WTC11 (cell line): ENCODE results near the gene ACACA. TPM values are rescaled to one million over a fixed set of nuclear protein-coding genes. Genes with fewer than 3 reads are reported as not detected.
A peak's percentile ranks its signal among the peaks of the same experiment; 100 is the strongest.

Source experiments
- ATAC-seq: fragments of 200-7000 bp; cut with Tn5 transposase; 2 replicates; pipeline ENCODE4 v1.10.0; 2021; ENCODE audit warnings: mild to moderate bottlenecking, moderate library complexity
- CTCF ChIA-PET: fragments of 300-600 bp; sonication (Branson Sonifier 250); formaldehyde crosslinking; loops from one replicate; lab custom pipeline; 2021; ENCODE audit warnings: antibody characterized with exemption; lab: Charles Lee
- POLR2A ChIA-PET: fragments of 350-600 bp; sonication (Branson Sonifier 250); formaldehyde crosslinking; loops from one replicate; lab custom pipeline; 2021; ENCODE audit warnings: antibody characterized with exemption; lab: Charles Lee
- DNase-seq: peaks from one replicate; pipeline ENCODE4 v3.0.0; 2021; ENCODE audit warnings: low spot score
- H3K27ac Mint-ChIP-seq: 2 replicates; pipeline ENCODE4 v1.8.0; 2021; ENCODE audit warnings: mixed read lengths
- H3K27me3 Mint-ChIP-seq: 2 replicates; pipeline ENCODE4 v1.8.0; 2021; ENCODE audit warnings: low read depth, mild to moderate bottlenecking, moderate library complexity, mixed read lengths
- H3K36me3 Mint-ChIP-seq: 2 replicates; pipeline ENCODE4 v1.8.0; 2021; ENCODE audit warnings: mixed read lengths
- H3K4me1 Mint-ChIP-seq: 2 replicates; pipeline ENCODE4 v1.8.0; 2022; ENCODE audit warnings: mixed read lengths
- H3K4me3 Mint-ChIP-seq: 2 replicates; pipeline ENCODE4 v1.8.0; 2021; ENCODE audit warnings: mild to moderate bottlenecking, moderate library complexity, mixed read lengths
- H3K9me3 Mint-ChIP-seq: 2 replicates; pipeline ENCODE4 v1.8.0; 2021; ENCODE audit warnings: mixed read lengths
- ARID4B ChIP-seq: sonication (generic); formaldehyde crosslinking; IDR thresholded peaks from 2 replicates; pipeline ENCODE4 v1.8.0; 2023; ENCODE audit warnings: missing genetic modification reagents, mild to moderate bottlenecking, borderline replicate concordance
- CREM ChIP-seq: sonication (generic); formaldehyde crosslinking; IDR thresholded peaks from 2 replicates; pipeline ENCODE4 v1.8.1; 2022; ENCODE audit warnings: mild to moderate bottlenecking, missing genetic modification reagents, moderate library complexity
- GRHL2 ChIP-seq: fragments of 250-450 bp; sonication (Bioruptor Pico); IDR thresholded peaks from 2 replicates; pipeline ENCODE4 v1.8.0; 2022; ENCODE audit warnings: mild to moderate bottlenecking, moderate library complexity; ENCODE audit not compliant: insufficient replicate concordance, severe bottlenecking
- RELA ChIP-seq: sonication (generic); formaldehyde crosslinking; IDR thresholded peaks from 2 replicates; pipeline ENCODE4 v1.8.1; 2022; ENCODE audit warnings: missing genetic modification reagents, mild to moderate bottlenecking, borderline replicate concordance
- SP1 ChIP-seq: sonication (generic); formaldehyde crosslinking; conservative IDR thresholded peaks from 2 replicates; pipeline ENCODE4 v1.8.1; 2022; ENCODE audit warnings: missing genetic modification reagents
- TCF7 ChIP-seq: sonication (generic); formaldehyde crosslinking; IDR thresholded peaks from 2 replicates; pipeline ENCODE4 v1.8.0; 2022; ENCODE audit warnings: mild to moderate bottlenecking, low read depth, missing genetic modification reagents, moderate library complexity
- ZNF232 ChIP-seq: sonication (generic); formaldehyde crosslinking; IDR thresholded peaks from 2 replicates; pipeline ENCODE4 v1.8.0; 2022; ENCODE audit warnings: mild to moderate bottlenecking, missing genetic modification reagents
- ZNF512 ChIP-seq: sonication (generic); formaldehyde crosslinking; IDR thresholded peaks from 2 replicates; pipeline ENCODE4 v1.8.1; 2022; ENCODE audit warnings: missing genetic modification reagents, borderline replicate concordance
- ZSCAN18 ChIP-seq: fragments of 250-450 bp; sonication (Bioruptor Pico); IDR thresholded peaks from 2 replicates; pipeline ENCODE4 v2.1.2; 2022; ENCODE audit warnings: mild to moderate bottlenecking, moderate library complexity
- total RNA-seq: library from RNA; stranded (reverse); gene quantifications from 3 replicates; pipeline ENCODE4 v1.2.3, GENCODE V29; 2021
- TF ChIP-seq, protein P1 (sequence below): sonication (generic); formaldehyde crosslinking; conservative IDR thresholded peaks from 2 replicates; pipeline ENCODE4 v1.8.1; 2022; ENCODE audit warnings: mild to moderate bottlenecking, missing genetic modification reagents
- TF ChIP-seq, protein P2 (sequence below): sonication (generic); formaldehyde crosslinking; conservative IDR thresholded peaks from 2 replicates; pipeline ENCODE4 v1.8.1; 2023; ENCODE audit warnings: mild to moderate bottlenecking, low read depth, missing genetic modification reagents, moderate library complexity
- TF ChIP-seq, protein P3 (sequence below): fragments of 250-450 bp; sonication (Bioruptor Pico); IDR thresholded peaks from 2 replicates; pipeline ENCODE4 v1.9.0; 2021; ENCODE audit warnings: moderate library complexity, mild to moderate bottlenecking, inconsistent platforms, borderline replicate concordance
- TF ChIP-seq, protein P4 (sequence below): sonication (generic); formaldehyde crosslinking; IDR thresholded peaks from 2 replicates; pipeline ENCODE4 v1.8.0; 2023; ENCODE audit warnings: missing genetic modification reagents
- TF ChIP-seq, protein P5 (sequence below): sonication (generic); formaldehyde crosslinking; IDR thresholded peaks from 2 replicates; pipeline ENCODE4 v1.8.0; 2022; ENCODE audit warnings: missing genetic modification reagents
- TF ChIP-seq, protein P6 (sequence below): sonication (generic); formaldehyde crosslinking; IDR thresholded peaks from 2 replicates; pipeline ENCODE4 v1.8.1; 2022; ENCODE audit warnings: mild to moderate bottlenecking, moderate library complexity, missing genetic modification reagents
- TF ChIP-seq, protein P7 (sequence below): fragments of 250-450 bp; sonication (Bioruptor Pico); IDR thresholded peaks from 2 replicates; pipeline ENCODE4 v1.8.0; 2021; ENCODE audit warnings: mild to moderate bottlenecking

ACACA gene
- total RNA-seq, 1 experiment from 2014 or later, result 167 TPM

DNA sequence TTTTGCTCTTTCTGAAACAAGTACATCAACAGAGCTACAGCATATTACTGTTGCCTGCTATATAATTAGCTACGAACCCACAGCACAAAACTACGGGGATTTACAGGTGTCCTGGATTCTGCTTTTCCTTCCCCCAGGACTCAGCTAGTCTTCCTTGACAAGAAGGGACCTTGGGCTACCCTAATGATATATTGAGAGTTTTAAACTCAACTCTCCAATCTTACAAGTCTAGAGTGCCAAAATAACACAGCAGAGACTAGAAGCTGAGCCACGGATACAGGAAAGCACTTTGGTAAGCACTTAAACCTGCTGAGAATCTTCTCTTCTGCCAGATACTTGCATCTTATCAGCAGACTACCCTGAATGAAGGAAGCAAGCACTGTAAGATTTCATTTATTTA is 192.2 kb downstream of the ACACA start (continued):
- TF ChIP-seq, protein P1, sequence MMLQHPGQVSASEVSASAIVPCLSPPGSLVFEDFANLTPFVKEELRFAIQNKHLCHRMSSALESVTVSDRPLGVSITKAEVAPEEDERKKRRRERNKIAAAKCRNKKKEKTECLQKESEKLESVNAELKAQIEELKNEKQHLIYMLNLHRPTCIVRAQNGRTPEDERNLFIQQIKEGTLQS, result no peak

DNA sequence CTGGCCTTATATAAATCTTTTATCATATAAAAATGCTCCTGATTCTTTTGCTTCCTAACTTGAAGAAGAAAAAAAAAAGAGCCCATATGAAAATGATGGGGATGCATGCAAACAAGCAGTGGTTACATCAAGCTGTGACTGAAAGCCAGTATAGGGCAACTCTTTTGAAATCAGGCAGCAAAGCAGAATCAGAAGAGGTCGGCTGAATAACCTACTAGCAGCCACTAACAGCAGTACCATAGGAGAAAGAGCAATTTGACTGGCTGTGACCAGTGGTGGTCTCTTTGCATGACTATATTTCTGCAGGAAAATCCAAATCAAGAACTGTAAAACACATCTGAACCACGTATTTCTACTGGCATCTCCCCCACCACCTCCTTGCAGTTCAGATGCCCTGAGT is 192.7 kb downstream of the ACACA start:
- Mint-ChIP-seq H3K4me3 (no peak overlapping the region), H3K9me3 (no peaks in the 10 kb centered on the region), H3K36me3 (peaks cover 7% of the 10 kb centered on the region), H3K27ac (peak overlapping the region; percentile 87), H3K4me1 (peaks cover 23% of the 10 kb centered on the region), H3K27me3 (no peaks in the 10 kb centered on the region)
- ChIA-PET POLR2A (no interaction called here), CTCF (interaction anchor here (1.0 kb wide), 1 partner anchor 20 kb away, joined by 8 read pairs; no protein-coding TSS in a partner anchor)
- DNase-seq (no peak), ATAC-seq (peak; percentile 53; the same call in 1 of the 2 replicates)
- TF ChIP-seq, protein P2, sequence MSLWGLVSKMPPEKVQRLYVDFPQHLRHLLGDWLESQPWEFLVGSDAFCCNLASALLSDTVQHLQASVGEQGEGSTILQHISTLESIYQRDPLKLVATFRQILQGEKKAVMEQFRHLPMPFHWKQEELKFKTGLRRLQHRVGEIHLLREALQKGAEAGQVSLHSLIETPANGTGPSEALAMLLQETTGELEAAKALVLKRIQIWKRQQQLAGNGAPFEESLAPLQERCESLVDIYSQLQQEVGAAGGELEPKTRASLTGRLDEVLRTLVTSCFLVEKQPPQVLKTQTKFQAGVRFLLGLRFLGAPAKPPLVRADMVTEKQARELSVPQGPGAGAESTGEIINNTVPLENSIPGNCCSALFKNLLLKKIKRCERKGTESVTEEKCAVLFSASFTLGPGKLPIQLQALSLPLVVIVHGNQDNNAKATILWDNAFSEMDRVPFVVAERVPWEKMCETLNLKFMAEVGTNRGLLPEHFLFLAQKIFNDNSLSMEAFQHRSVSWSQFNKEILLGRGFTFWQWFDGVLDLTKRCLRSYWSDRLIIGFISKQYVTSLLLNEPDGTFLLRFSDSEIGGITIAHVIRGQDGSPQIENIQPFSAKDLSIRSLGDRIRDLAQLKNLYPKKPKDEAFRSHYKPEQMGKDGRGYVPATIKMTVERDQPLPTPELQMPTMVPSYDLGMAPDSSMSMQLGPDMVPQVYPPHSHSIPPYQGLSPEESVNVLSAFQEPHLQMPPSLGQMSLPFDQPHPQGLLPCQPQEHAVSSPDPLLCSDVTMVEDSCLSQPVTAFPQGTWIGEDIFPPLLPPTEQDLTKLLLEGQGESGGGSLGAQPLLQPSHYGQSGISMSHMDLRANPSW, result no peak
- no peak for TF ChIP-seq CREM (CRISPR knock-in tag)
- TF ChIP-seq, protein P3, sequence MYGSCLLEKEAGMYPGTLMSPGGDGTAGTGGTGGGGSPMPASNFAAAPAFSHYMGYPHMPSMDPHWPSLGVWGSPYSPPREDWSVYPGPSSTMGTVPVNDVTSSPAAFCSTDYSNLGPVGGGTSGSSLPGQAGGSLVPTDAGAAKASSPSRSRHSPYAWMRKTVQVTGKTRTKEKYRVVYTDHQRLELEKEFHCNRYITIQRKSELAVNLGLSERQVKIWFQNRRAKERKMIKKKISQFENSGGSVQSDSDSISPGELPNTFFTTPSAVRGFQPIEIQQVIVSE, result no peak
- no peak for TF ChIP-seq ZSCAN18
- no peak for TF ChIP-seq SP1 (CRISPR knock-in tag)
- no peak for TF ChIP-seq ZNF232
- no peak for TF ChIP-seq ZNF512 (CRISPR knock-in tag)
- TF ChIP-seq ARID4B (CRISPR knock-in tag), result no peak
- TF ChIP-seq, protein P1, result no peak
- no peak for TF ChIP-seq RELA
- no peak for TF ChIP-seq TCF7 (CRISPR knock-in tag)
- TF ChIP-seq, protein P4, sequence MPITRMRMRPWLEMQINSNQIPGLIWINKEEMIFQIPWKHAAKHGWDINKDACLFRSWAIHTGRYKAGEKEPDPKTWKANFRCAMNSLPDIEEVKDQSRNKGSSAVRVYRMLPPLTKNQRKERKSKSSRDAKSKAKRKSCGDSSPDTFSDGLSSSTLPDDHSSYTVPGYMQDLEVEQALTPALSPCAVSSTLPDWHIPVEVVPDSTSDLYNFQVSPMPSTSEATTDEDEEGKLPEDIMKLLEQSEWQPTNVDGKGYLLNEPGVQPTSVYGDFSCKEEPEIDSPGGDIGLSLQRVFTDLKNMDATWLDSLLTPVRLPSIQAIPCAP (CRISPR knock-in tag), result no peak
- no peak for TF ChIP-seq GRHL2 (CRISPR knock-in tag)
- TF ChIP-seq, protein P5, sequence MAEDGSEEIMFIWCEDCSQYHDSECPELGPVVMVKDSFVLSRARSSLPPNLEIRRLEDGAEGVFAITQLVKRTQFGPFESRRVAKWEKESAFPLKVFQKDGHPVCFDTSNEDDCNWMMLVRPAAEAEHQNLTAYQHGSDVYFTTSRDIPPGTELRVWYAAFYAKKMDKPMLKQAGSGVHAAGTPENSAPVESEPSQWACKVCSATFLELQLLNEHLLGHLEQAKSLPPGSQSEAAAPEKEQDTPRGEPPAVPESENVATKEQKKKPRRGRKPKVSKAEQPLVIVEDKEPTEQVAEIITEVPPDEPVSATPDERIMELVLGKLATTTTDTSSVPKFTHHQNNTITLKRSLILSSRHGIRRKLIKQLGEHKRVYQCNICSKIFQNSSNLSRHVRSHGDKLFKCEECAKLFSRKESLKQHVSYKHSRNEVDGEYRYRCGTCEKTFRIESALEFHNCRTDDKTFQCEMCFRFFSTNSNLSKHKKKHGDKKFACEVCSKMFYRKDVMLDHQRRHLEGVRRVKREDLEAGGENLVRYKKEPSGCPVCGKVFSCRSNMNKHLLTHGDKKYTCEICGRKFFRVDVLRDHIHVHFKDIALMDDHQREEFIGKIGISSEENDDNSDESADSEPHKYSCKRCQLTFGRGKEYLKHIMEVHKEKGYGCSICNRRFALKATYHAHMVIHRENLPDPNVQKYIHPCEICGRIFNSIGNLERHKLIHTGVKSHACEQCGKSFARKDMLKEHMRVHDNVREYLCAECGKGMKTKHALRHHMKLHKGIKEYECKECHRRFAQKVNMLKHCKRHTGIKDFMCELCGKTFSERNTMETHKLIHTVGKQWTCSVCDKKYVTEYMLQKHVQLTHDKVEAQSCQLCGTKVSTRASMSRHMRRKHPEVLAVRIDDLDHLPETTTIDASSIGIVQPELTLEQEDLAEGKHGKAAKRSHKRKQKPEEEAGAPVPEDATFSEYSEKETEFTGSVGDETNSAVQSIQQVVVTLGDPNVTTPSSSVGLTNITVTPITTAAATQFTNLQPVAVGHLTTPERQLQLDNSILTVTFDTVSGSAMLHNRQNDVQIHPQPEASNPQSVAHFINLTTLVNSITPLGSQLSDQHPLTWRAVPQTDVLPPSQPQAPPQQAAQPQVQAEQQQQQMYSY (CRISPR knock-in tag), result no peak
- TF ChIP-seq, protein P6, sequence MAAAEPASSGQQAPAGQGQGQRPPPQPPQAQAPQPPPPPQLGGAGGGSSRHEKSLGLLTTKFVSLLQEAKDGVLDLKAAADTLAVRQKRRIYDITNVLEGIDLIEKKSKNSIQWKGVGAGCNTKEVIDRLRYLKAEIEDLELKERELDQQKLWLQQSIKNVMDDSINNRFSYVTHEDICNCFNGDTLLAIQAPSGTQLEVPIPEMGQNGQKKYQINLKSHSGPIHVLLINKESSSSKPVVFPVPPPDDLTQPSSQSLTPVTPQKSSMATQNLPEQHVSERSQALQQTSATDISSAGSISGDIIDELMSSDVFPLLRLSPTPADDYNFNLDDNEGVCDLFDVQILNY (CRISPR knock-in tag), result no peak
- TF ChIP-seq, protein P7, sequence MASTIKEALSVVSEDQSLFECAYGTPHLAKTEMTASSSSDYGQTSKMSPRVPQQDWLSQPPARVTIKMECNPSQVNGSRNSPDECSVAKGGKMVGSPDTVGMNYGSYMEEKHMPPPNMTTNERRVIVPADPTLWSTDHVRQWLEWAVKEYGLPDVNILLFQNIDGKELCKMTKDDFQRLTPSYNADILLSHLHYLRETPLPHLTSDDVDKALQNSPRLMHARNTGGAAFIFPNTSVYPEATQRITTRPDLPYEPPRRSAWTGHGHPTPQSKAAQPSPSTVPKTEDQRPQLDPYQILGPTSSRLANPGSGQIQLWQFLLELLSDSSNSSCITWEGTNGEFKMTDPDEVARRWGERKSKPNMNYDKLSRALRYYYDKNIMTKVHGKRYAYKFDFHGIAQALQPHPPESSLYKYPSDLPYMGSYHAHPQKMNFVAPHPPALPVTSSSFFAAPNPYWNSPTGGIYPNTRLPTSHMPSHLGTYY (CRISPR knock-in tag), result no peak
